ENCODE measurements around the gene ABTB2. TPM values are rescaled to one million over a fixed set of nuclear protein-coding genes. Genes with fewer than 3 reads are reported as not detected.
A peak's percentile ranks its signal among the peaks of the same experiment; 100 is the strongest.

ABTB2 gene
- total and polyA plus RNA-seq, 12 donors, result 2.5 to 19.1 (median 14.2) TPM

DNA sequence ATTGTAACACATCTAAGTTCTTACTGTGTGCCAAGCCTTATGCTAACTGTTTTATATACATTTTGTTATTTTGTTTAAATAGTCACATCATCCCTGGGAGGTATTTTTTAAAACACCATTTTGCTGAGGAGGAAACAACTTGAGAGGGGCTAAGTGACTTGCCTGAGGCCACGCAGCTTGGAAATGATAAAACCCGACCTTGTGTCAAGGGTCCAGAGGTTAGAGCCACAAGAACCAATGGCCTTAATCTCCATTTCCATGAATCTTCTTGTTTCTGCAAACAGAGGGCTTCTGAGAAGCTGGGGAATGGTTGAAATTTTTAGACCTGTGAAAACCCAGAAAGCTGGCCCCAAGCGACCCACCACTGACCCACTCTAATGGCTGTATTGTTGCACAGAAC lies 16.7 kb downstream of the ABTB2 start:
- no peak overlapping the region for H3K4me3 ChIP-seq
- no peaks in the 10 kb centered on the region for H3K9me3 ChIP-seq
- peak overlapping the region in 2 of 10 donors; percentile 55 to 56 for H3K27ac ChIP-seq
- H3K27me3 ChIP-seq, result no peaks in the 10 kb centered on the region
- H3K4me1 ChIP-seq, result peaks cover 16 to 51% (median 42%) of the 10 kb centered on the region in 9 donors
- WGBS, 2 donors, result 85 to 87% methylated on average over 3 of the region's 3 CpGs
- no peaks in the 10 kb centered on the region for H3K36me3 ChIP-seq
- intact Hi-C loops (cut with DNase I), result loop anchor here in 1 of 10 donors (10.0 kb wide), 1 partner anchor 76 kb away; no protein-coding TSS in a partner anchor
- DNase-seq (no peak), ATAC-seq (no peak)
- TF ChIP-seq, protein P1, sequence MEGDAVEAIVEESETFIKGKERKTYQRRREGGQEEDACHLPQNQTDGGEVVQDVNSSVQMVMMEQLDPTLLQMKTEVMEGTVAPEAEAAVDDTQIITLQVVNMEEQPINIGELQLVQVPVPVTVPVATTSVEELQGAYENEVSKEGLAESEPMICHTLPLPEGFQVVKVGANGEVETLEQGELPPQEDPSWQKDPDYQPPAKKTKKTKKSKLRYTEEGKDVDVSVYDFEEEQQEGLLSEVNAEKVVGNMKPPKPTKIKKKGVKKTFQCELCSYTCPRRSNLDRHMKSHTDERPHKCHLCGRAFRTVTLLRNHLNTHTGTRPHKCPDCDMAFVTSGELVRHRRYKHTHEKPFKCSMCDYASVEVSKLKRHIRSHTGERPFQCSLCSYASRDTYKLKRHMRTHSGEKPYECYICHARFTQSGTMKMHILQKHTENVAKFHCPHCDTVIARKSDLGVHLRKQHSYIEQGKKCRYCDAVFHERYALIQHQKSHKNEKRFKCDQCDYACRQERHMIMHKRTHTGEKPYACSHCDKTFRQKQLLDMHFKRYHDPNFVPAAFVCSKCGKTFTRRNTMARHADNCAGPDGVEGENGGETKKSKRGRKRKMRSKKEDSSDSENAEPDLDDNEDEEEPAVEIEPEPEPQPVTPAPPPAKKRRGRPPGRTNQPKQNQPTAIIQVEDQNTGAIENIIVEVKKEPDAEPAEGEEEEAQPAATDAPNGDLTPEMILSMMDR (IDR thresholded peaks at IDR 0.05), result no peak

- TF ChIP-seq, protein P1 (IDR thresholded peaks at IDR 0.05), result no peak
- Histone ChIP-seq H3K27me3 (no peaks in the 10 kb centered on the region), H3K4me1 (peaks cover 16 to 47% (median 38%) of the 10 kb centered on the region in 9 donors), H3K4me3 (no peak overlapping the region), H3K9me3 (no peaks in the 10 kb centered on the region), H3K27ac (no peak overlapping the region), H3K36me3 (no peaks in the 10 kb centered on the region)
- intact Hi-C loops (cut with DNase I), result loop anchor here in 1 of 10 donors (10.0 kb wide), 1 partner anchor 76 kb away; no protein-coding TSS in a partner anchor
- no peak for DNase-seq
- WGBS, 2 donors, result 89 to 95% methylated on average over 1 of the region's 1 CpG
- no peak for ATAC-seq
Observed at GRCh38 chr11:34340653-34341052, 17.2 kb downstream of the ABTB2 start.

GRCh38 chr11:34339149-34340064 lies 18.4 kb downstream of the ABTB2 start:
- WGBS, 2 donors, result 77 to 80% methylated on average over 7 of the region's 7 CpGs
- intact Hi-C loops (cut with DNase I), result loop anchor here in 1 of 10 donors (10.0 kb wide), 1 partner anchor 75 kb away; no protein-coding TSS in a partner anchor

GRCh38 chr11:34337016-34337415 lies 20.8 kb downstream of the ABTB2 start:
- H3K9me3 ChIP-seq, result no peaks in the 10 kb centered on the region
- ATAC-seq (no peak), DNase-seq (no peak)
- 94 to 95% methylated on average over 7 of the region's 7 CpGs for WGBS, 2 donors
- no peaks in the 10 kb centered on the region for H3K36me3 ChIP-seq
- TF ChIP-seq, protein P1 (IDR thresholded peaks at IDR 0.05), result no peak
- no peaks in the 10 kb centered on the region for H3K27me3 ChIP-seq
- intact Hi-C loops (cut with DNase I), result no loop called here
- peaks cover 0 to 20% (median 10%) of the 10 kb centered on the region in 9 donors for H3K4me1 ChIP-seq
- no peak overlapping the region for H3K27ac ChIP-seq
- H3K4me3 ChIP-seq, result no peak overlapping the region

More at GRCh38 chr11:34339149-34340064, 18.4 kb downstream of the ABTB2 start:
- no peaks in the 10 kb centered on the region for H3K36me3 ChIP-seq
- no peaks in the 10 kb centered on the region for H3K27me3 ChIP-seq
- ATAC-seq, result no peak
- H3K27ac ChIP-seq, result no peak overlapping the region
- H3K4me3 ChIP-seq, result no peak overlapping the region
- H3K4me1 ChIP-seq, result peaks cover 6 to 34% (median 26%) of the 10 kb centered on the region in 9 donors
- DNase-seq, result no peak
- TF ChIP-seq, protein P1 (IDR thresholded peaks at IDR 0.05), result no peak
- no peaks in the 10 kb centered on the region for H3K9me3 ChIP-seq
